ENCODE data around the gene TPX2.

DNA sequence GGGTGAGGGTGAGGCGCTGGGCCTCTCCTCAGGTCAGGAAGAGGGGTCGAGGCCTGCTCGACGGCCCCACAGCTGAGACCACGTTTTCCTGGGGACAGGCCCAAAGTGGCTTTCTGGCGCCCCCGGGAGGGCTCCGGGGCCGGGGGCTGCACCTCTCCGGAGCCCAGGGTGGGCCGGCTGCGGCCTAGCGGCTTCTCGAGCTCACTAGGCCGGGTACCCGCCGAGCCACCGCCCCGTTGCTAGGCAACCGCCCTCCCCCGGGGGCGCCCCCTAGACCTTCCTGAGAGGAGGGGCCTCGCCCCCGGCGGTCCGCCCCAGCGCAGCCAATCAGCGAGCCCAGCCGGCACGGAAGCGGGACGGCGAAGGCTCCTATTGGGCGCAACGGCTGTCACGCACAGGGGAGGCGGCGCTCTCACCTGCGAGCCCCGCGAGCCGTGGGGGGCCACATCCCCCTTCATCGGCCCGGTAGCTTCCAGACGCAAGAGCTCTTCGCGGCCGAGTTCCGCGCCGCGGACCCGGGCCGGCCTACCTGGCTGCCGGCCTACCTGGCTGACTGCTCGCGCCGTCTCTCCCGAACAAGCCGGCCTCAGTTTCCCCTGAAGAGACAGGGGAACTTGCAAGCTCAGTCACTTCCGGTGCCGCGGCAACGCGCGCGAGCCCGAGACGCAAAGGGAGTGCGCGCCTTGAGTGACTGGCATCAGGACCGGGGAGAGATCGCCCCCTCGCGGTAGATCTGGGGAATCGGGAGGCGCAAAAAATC is 15.6 kb upstream of the TPX2 start:
- TF ChIP-seq CTCF (IDR thresholded peaks at IDR 0.05) (peak; percentile 87 to 97 (median 92)), POLR2A (IDR thresholded peaks at IDR 0.05) (peak; percentile 59)
